ENCODE results near the gene LGALS7B.
"Not testable (repeated sequence)": the region's sequence is repeated elsewhere in the genome, so short reads cannot be mapped to it uniquely, and the experiment has no call there.

LGALS7B gene

DNA sequence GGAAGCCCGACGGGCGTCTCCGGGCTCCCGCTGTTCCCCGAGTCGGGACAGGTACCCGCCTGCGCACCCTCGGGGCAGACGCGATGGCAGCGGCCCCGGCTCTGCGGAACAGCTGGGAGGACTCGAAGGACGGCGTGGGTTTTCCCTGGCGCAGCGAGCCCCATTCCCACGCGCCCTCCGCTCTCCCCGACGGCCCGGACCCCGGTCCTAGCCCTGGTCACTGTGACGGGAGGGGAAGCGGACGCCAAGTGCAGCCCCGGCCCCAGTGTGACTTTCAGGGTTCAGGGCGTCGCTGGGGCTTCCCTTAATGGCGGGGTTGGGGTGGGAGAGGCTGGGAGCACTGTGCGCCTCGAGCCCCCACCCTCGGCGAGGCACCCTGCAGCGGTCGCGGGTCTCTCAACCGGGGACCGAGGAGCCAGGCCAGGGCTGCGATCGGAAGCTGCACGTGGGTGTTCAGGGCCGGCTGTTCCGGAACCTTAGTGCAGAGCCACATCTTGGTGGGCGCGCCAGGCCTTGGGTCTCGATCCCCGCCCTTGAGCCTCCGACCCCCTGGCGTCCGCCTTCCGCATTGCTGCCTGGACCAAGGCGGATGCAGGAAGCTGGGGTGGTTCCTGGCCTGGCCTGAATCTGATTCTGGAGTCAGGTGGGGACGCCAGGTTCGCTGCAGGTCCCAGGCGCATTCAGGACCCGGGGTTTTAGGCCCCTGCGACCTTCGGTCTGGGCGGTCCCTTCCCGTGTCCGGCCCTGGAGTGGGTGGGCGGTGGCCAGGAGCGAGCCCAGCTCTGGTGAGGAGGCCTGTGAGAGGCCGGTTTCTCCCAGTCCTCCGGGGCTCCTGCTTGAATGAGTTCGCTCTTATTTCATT lies 3.5 kb downstream of the LGALS7B start:
- FAIRE-seq (no peak), DNase-seq (ENCODE audit: insufficient read length) (no peak)
- TF ChIP-seq POLR2A (IDR thresholded peaks at IDR 0.05; ENCODE audit: low read depth, low read length), result no peak
- no peak for TF ChIP-seq POLR2AphosphoS5 (IDR thresholded peaks at IDR 0.05; ENCODE audit: low read depth, low read length)

DNA sequence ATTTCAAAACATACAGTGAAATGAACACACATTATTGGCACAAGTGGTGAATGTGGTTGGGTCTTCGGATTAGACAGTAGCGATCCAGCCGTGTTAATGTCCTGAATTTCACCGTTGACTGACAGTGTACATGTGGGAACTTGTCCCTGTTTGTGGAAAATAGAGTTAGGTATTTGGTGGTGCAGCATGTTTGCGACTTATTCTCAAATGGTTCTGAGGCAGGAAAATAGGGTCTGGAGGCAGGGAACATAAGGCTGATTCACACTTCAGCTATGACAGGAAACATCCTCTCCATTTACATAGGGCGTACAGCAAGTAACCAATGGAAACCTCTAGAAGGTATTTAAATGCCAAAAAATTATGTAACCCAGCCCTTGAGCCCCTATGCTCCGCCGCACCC lies 4.2 kb downstream of the LGALS7B start:
- DNase-seq (ENCODE audit: insufficient read length) (no peak), FAIRE-seq (no peak)
- TF ChIP-seq TAF1 (IDR thresholded peaks at IDR 0.05; ENCODE audit: borderline replicate concordance, low read depth, low read length), result no peak
- no peak for TF ChIP-seq POLR2AphosphoS5 (IDR thresholded peaks at IDR 0.05; ENCODE audit: low read depth, low read length)
- no peak for TF ChIP-seq POLR2A (IDR thresholded peaks at IDR 0.05; ENCODE audit: low read depth, low read length)

DNA sequence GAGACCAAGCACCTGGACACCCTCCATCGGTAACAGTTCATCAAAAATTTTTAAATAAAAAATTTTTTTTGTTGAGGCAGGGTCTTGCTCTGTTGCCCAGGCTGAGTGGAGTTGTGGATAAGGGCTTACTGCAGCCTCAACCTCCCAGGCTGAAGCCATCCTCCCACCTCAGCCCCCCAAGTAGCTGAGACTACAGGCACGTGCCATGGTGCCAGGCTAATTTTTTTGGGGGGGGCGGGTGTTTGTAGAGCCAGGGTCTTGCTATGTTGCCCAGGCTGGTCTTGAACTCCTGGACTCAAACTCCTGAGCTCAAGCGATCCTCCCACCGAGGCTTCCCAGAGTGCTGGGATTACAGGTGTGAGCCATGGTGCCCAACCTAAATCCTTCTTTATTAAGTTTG lies 4.7 kb downstream of the LGALS7B start:
- FAIRE-seq (no peak), DNase-seq (ENCODE audit: insufficient read length) (no peak)
- TF ChIP-seq TAF1 (IDR thresholded peaks at IDR 0.05; ENCODE audit: borderline replicate concordance, low read depth, low read length), result no peak
- TF ChIP-seq POLR2A (IDR thresholded peaks at IDR 0.05; ENCODE audit: low read depth, low read length), result no peak
- TF ChIP-seq POLR2AphosphoS5 (IDR thresholded peaks at IDR 0.05; ENCODE audit: low read depth, low read length), result no peak

DNA sequence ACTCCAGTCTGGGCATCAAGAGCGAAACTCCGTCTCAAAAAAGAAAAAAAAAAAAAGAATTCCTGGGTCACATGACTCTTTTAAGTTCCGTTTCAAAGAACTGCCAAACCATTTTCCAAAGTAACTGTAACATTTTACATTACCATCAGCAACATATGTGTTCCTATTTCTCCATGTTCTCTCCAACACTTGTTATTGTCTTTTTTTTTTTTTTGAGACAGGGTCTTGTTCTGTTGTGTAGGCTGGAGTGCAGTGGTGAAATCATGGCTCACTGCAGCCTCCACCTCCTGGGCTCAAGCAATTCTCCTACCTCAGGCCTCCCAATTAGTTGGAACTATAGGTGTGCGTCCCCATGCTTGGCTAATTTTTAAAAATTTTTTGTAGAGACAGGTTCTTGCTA lies 6.5 kb downstream of the LGALS7B start:
- DNase-seq (ENCODE audit: insufficient read length), result no peak
- FAIRE-seq, result no peak
- TF ChIP-seq POLR2AphosphoS5 (IDR thresholded peaks at IDR 0.05; ENCODE audit: low read depth, low read length) (no peak), POLR2A (IDR thresholded peaks at IDR 0.05; ENCODE audit: low read depth, low read length) (no peak), TAF1 (IDR thresholded peaks at IDR 0.05; ENCODE audit: borderline replicate concordance, low read depth, low read length) (no peak)

DNA sequence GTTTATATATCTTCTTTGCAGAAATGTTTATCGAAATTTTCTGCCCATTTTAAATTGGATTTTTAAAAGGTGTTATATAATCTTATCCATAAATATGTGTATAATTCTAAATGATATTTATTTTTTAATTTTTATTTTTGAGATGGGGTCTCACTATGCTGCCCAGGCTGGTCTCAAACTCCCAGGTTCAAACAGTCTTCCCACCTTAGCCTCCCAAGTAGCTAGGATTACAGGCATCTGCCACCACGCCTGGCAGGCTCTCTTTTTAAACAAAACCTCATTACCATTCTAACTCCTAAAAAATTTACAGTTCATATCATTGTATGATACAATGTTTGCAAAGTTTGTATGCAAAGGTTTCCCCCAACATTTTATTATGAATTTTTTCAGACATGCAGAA lies 7.2 kb downstream of the LGALS7B start:
- DNase-seq (ENCODE audit: insufficient read length), result no peak
- TF ChIP-seq POLR2AphosphoS5 (IDR thresholded peaks at IDR 0.05; ENCODE audit: low read depth, low read length) (no peak), POLR2A (IDR thresholded peaks at IDR 0.05; ENCODE audit: low read depth, low read length) (no peak), TAF1 (IDR thresholded peaks at IDR 0.05; ENCODE audit: borderline replicate concordance, low read depth, low read length) (no peak)
- no peak for FAIRE-seq

DNA sequence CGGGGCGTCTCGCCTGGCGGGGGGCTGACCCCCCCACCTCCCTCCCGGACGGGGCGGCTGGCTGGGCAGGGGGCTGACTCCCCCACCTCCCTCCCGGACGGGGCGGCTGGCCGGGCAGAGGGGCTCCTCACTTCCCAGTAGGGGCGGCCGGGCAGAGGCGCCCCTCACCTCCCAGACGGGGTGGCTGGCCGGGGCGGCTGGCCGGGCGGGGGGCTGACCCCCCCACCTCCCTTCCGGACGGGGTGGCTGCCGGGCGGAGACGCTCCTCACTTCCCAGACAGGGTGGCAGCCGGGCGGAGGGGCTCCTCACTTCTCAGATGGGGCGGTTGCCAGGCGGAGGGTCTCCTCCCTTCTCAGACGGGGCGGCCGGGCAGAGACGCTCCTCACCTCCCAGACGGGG lies 8.8 kb downstream of the LGALS7B start:
- not testable (repeated sequence) for DNase-seq (ENCODE audit: insufficient read length); FAIRE-seq

DNA sequence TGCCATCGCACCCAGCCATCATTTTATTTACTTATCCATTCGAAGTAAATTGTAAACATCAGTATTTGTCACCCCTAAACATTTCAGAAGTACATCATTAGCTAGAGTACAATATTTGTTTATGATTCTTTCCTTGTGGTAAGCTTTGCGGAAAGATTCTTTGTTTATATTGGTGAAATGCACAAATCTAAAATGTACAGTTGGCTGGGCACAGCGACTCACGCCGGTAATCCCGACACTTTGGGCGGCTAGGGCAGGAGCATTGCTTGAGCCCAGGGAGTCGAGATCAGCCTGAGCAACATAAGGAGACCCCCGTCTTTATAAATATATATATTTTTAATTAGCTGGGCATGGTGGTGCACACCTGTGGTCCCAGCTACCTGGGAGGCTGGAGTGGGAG lies 10.1 kb downstream of the LGALS7B start:
- DNase-seq (ENCODE audit: insufficient read length) (no peak), FAIRE-seq (no peak)
- no peak for TF ChIP-seq POLR2A (IDR thresholded peaks at IDR 0.05; ENCODE audit: low read depth, low read length)

DNA sequence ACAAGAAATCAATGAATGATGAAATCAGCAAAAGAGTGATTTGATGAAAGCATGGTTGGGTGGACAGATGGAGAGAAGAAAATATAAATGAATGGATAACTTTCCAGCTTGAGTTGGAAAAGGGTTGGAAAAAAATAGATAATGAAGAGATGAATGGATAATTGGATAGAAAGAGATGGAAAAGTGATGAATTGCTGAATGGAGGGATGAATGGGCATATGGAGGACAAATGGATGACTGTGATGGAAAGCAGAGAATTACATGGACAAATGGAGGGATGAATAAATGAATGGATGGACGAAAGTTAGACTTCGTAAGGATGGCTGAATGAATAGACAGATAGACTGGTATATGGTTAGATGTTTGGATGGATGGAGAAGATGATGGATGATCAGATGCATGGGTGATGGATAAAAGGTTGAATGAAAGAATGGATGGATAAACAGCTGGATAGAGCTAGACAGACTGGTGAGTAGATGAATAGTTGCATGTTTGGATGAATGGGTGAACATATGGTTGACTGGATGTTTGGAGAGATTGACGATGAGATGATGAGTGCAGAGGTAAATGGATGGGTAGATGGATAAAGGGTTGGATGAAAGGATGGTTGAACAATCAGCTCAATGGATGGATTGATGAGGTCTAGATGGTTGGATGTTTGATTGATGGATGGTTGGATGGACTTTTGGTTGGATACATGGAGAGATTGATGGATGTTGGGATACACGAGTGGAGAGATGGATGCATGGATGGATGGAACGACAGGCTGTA lies 11.8 kb downstream of the LGALS7B start:
- no peak for TF ChIP-seq TAF1 (IDR thresholded peaks at IDR 0.05; ENCODE audit: borderline replicate concordance, low read depth, low read length)
- TF ChIP-seq POLR2A (IDR thresholded peaks at IDR 0.05; ENCODE audit: low read depth, low read length), result no peak
- no peak for TF ChIP-seq POLR2AphosphoS5 (IDR thresholded peaks at IDR 0.05; ENCODE audit: low read depth, low read length)
- FAIRE-seq (no peak), DNase-seq (ENCODE audit: insufficient read length) (no peak)

DNA sequence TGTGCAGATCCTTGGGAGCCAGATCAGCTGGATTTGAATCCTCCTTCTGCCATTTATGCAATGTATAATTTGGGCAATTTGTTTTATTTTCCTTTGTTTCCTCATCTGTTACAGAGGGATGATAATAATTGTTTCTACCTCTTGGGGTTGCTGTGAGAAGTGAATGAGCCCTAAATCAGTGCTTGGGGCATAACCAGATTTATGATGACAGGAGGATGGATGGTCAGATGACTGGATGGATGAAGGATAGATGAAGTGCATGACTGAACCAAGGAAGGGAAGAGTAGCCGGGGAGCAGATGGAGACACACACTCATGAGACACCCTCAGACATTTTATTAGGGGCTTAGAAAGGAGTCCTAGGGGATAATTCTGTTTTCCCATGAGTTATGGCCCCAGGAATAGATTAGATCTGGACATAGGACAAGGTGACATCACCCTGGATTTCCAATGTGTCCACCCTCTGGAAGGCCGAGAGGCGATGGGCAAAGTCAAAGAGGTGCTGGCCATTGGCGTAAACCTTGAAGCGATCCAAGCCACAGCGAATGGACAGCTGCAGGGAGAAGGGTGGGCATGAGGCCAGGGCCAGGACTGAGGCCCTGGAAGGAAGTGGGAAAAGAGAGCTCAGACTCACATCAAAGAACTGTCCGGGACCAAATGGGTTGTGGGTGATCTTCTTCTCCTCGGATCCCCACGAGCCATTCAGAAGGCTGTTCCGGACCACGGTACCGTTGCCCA lies 12.5 kb downstream of the LGALS7B start:
- TF ChIP-seq TAF1 (IDR thresholded peaks at IDR 0.05; ENCODE audit: borderline replicate concordance, low read depth, low read length) (no peak), POLR2A (IDR thresholded peaks at IDR 0.05; ENCODE audit: low read depth, low read length) (no peak)
- no peak for DNase-seq (ENCODE audit: insufficient read length)
- no peak for FAIRE-seq

DNA sequence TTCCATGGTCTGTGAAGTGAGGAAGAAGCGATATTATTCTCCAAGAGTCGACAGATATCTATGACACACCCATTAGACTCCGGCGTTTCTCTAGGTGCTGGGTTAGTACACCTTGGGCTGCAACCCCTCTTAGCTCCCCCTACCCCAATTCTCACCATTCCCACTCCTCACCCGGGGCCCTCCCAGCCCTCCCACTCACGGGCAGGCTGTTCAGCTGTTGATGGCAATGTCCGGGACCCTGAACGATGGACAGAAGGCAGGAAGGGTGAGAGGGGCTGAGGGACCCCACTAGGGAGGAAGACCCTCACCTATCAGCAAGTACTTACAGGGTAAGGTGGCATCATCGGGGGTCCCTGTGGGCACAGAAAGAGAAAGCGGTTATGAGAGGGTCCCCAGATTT lies 14.5 kb downstream of the LGALS7B start:
- no peak for TF ChIP-seq POLR2AphosphoS5 (IDR thresholded peaks at IDR 0.05; ENCODE audit: low read depth, low read length)
- no peak for TF ChIP-seq TAF1 (IDR thresholded peaks at IDR 0.05; ENCODE audit: borderline replicate concordance, low read depth, low read length)
- TF ChIP-seq POLR2A (IDR thresholded peaks at IDR 0.05; ENCODE audit: low read depth, low read length), result no peak
- DNase-seq (ENCODE audit: insufficient read length) (no peak), FAIRE-seq (no peak)

DNA sequence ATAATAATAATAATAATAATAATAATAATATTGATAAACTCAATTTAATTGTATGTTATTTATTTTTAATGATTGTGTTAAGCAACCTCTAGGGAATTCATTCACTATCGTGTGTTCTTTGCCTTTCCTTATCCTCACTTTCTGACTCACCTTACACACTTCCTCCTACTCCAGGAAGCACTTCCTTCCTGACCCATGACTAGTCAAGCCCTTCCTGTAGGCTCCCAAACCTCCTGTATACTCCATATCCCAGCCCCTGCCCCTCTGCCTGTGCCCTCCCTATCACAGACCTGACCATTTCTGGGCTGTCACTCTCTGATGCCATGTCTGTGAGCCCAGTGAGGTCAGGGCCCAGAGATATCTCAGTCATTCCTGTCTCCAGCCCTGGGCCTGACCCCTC lies 16.2 kb downstream of the LGALS7B start:
- FAIRE-seq (no peak), DNase-seq (ENCODE audit: insufficient read length) (no peak)
- TF ChIP-seq TAF1 (IDR thresholded peaks at IDR 0.05; ENCODE audit: borderline replicate concordance, low read depth, low read length), result no peak
- TF ChIP-seq POLR2AphosphoS5 (IDR thresholded peaks at IDR 0.05; ENCODE audit: low read depth, low read length), result no peak
- TF ChIP-seq POLR2A (IDR thresholded peaks at IDR 0.05; ENCODE audit: low read depth, low read length), result no peak

DNA sequence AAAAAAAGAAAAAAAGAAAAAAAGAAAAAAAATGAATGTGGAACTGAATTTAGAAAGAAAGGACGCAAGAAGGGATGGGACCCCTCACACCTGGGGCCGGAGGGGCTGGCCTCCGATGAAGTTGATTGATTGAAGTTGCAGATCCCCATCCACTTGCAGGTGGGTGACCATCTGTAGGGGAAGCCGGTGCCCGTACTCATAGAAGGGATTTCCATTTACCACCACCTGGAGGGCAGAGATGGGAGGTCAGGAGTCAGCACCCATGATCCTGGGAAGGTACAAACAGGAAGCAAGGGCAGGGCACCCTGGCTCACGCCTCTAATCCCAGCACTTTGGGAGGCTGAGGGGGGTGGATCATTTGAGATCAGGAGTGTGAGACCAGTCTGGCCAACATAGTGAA lies 17.4 kb downstream of the LGALS7B start:
- FAIRE-seq, result no peak
- no peak for TF ChIP-seq POLR2AphosphoS5 (IDR thresholded peaks at IDR 0.05; ENCODE audit: low read depth, low read length)
- no peak for TF ChIP-seq TAF1 (IDR thresholded peaks at IDR 0.05; ENCODE audit: borderline replicate concordance, low read depth, low read length)
- no peak for TF ChIP-seq POLR2A (IDR thresholded peaks at IDR 0.05; ENCODE audit: low read depth, low read length)
- no peak for DNase-seq (ENCODE audit: insufficient read length)

DNA sequence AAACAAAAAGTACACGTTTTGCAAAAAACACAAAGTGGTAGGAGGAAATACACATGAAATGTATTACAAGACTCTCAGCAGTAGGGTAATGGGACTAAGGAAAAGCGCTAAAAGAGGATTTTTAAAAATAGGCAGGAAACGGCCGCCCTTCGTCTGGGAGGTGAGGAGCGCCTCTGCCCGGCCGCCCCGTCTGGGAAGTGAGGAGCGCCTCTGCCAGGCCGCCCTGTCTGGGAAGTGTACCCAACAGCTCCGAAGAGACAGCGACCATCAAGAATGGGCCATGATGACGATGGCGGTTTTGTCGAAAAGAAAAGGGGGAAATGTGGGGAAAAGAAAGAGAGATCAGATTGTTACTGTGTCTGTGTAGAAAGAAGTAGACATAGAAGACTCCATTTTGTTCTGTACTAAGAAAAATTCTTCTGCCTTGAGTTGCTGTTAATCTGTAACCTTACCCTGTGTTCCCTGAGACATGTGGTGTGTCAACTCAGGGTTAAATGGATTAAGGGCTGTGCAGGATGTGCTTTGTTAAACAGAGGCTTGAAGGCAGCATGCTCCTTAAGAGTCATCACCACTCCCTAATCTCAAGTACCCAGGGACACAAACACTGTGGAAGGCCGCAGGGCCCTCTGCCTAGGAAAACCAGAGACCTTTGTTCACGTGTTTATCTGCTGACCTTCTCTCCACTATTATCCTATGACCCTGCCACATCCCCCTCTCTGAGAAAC lies 18.5 kb downstream of the LGALS7B start:
- not testable (repeated sequence) for DNase-seq (ENCODE audit: insufficient read length); FAIRE-seq

Measured in GM12892 (cell line).